ES-I3 (cell line): ENCODE measurements around the gene MAST4.

Experiments
- H3K36me3 ChIP-seq: 2 replicates; pipeline ENCODE4 v1.6.1; 2013; ENCODE audit warnings: mild to moderate bottlenecking, low read length, control low read depth, moderate library complexity; ENCODE audit not compliant: insufficient read depth
- H3K4me1 ChIP-seq: 2 replicates; pipeline ENCODE4 v1.6.1; 2013; ENCODE audit warnings: mild to moderate bottlenecking, control low read depth, low read length; ENCODE audit not compliant: insufficient read depth
- H3K9ac ChIP-seq: 2 replicates; pipeline ENCODE4 v1.6.1; 2013; ENCODE audit warnings: low read depth, mild to moderate bottlenecking, low read length, moderate library complexity
- H3K9me3 ChIP-seq: 2 replicates; pipeline ENCODE4 v1.6.1; 2013; ENCODE audit warnings: mild to moderate bottlenecking, low read length, moderate library complexity; ENCODE audit not compliant: control insufficient read depth, insufficient read depth

MAST4 gene

GRCh38 chr5:66617226-66617861 is 21.2 kb downstream of the MAST4 start:
- H3K4me1 ChIP-seq = peaks cover 9% of the 10 kb centered on the region; the same call in 1 of the 2 replicates
- H3K36me3 ChIP-seq = no peaks in the 10 kb centered on the region; the same call in 1 of the 2 replicates
- H3K9me3 ChIP-seq = no peaks in the 10 kb centered on the region
- no peak overlapping the region for H3K9ac ChIP-seq

DNA sequence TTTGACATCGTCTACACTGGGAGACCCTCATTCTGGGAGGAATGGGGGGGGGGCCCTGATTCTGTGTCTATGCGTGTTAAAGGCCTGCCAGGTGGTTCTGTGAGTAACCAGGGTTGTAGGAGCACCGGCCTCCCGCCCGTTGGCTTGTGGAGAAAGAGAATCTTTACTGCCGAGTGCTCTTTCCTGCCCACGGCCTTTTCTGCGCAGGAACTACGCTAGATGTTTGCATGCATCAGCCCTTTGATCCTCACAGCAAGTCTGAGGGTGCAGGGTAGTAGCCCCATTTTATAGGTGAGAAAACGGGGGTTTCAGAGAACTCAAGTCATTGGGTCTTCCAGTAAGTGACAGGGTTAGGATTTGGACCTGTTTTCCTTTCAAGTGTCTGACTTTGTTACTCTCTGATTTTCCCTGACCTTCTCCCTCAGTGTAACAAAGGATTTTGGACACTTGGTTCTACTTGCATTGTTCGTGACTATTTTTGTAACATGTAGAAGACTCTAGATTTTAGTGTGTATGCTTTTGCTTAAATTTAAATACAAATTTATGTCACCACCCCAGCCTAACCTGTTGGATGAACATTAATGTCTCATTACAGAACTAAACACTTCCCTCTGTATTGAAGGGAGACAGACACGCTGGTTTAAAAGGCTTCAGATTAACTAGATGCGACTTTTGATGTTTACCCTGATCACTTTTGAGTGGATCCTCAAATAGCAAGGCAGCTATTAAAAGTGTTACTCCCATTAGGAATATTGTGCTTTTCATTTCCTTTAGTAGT is 22.0 kb downstream of the MAST4 start:
- H3K4me1 ChIP-seq = peaks cover 9% of the 10 kb centered on the region; the same call in 1 of the 2 replicates
- H3K36me3 ChIP-seq = no peaks in the 10 kb centered on the region; the same call in 1 of the 2 replicates
- H3K9me3 ChIP-seq = no peaks in the 10 kb centered on the region
- H3K9ac ChIP-seq = no peak overlapping the region

DNA sequence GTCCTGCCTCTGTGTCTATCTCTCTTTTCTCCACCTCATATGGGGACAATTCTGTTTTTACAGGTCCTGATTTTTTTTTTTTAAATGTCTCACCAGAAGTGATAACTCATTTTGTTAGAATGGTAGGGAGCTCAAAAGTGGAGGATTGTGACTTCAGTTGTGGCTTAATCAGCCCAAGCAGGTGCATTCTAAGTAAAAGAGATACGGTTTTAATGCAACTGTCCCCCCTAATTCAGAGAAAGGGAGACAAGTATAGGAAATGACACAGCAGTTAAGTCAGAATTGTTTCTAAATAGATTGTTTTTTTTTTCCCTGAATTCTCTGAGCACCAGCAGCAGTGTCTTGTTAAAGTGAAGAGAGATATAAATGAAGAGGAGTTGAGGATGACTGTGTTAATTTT is 24.5 kb downstream of the MAST4 start:
- no peaks in the 10 kb centered on the region for H3K9me3 ChIP-seq
- no peaks in the 10 kb centered on the region; the same call in 1 of the 2 replicates for H3K36me3 ChIP-seq
- H3K9ac ChIP-seq = no peak overlapping the region
- peaks cover 9% of the 10 kb centered on the region; the same call in 1 of the 2 replicates for H3K4me1 ChIP-seq

- no peak overlapping the region for H3K9ac ChIP-seq
- H3K36me3 ChIP-seq = no peaks in the 10 kb centered on the region; the same call in 1 of the 2 replicates
- H3K9me3 ChIP-seq = no peaks in the 10 kb centered on the region
- H3K4me1 ChIP-seq = peaks cover 9% of the 10 kb centered on the region; the same call in 1 of the 2 replicates
These were observed 25.0 kb downstream of the MAST4 start for GRCh38 chr5:66621146-66621545.

- no peaks in the 10 kb centered on the region for H3K9me3 ChIP-seq
- H3K4me1 ChIP-seq = peaks cover 9% of the 10 kb centered on the region; the same call in 1 of the 2 replicates
- H3K36me3 ChIP-seq = no peaks in the 10 kb centered on the region; the same call in 1 of the 2 replicates
- H3K9ac ChIP-seq = no peak overlapping the region
These were observed 25.5 kb downstream of the MAST4 start for GRCh38 chr5:66621736-66622135.

DNA sequence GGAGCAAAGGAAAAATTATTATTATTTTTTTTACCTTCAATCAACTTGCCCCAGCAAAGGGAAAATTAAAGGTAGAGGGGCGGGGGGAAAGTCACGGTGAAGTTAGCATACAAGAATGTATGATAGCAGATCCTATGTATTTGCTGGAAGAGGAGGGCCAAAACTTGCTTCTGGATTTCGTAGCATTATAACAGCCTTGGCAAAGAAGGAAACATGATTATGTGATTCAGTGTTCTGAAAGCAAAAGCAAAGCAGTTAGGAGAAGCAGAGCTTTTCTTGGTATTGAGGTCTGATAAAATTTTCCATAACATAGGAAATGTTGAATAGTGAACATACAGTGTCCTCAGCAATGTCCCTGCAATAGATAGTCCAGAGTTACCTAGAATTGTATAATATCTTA is 32.4 kb downstream of the MAST4 start:
- H3K9me3 ChIP-seq = no peaks in the 10 kb centered on the region
- H3K36me3 ChIP-seq = no peaks in the 10 kb centered on the region
- no peak overlapping the region for H3K9ac ChIP-seq
- H3K4me1 ChIP-seq = 0 out of 2 replicates have a peak, but pooled peaks cover 1% of the 10 kb centered on the region

GRCh38 chr5:66629446-66629845 is 33.3 kb downstream of the MAST4 start:
- Histone ChIP-seq H3K9me3 (no peaks in the 10 kb centered on the region), H3K36me3 (no peaks in the 10 kb centered on the region), H3K9ac (no peak overlapping the region), H3K4me1 (0 out of 2 replicates have a peak, but pooled peaks cover 6% of the 10 kb centered on the region)

DNA sequence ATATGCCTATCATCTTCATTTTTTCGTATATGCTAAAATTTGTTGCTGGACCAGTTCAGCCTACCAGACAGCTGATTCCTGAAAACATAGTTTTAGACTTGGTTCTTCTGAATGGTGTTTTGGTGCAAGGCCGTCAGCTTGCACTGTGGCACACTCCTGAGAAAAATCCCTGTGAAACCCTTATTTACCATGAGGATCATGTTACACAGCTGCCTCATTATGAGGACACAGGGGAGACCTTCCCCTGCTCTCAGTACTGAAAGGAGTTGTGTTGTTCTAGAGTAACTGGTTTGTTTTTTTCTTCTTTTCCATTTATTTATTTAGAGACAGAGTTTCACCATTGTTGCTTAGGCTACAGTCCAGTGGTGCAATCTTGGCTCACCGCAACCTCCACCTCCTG is 37.6 kb downstream of the MAST4 start:
- Histone ChIP-seq H3K9me3 (no peaks in the 10 kb centered on the region), H3K9ac (no peak overlapping the region), H3K36me3 (no peaks in the 10 kb centered on the region), H3K4me1 (0 out of 2 replicates have a peak, but pooled peaks cover 6% of the 10 kb centered on the region)

- 0 out of 2 replicates have a peak, but pooled peaks cover 6% of the 10 kb centered on the region for H3K4me1 ChIP-seq
- H3K9me3 ChIP-seq = no peaks in the 10 kb centered on the region
These were observed 38.4 kb downstream of the MAST4 start for GRCh38 chr5:66634601-66635000.

DNA sequence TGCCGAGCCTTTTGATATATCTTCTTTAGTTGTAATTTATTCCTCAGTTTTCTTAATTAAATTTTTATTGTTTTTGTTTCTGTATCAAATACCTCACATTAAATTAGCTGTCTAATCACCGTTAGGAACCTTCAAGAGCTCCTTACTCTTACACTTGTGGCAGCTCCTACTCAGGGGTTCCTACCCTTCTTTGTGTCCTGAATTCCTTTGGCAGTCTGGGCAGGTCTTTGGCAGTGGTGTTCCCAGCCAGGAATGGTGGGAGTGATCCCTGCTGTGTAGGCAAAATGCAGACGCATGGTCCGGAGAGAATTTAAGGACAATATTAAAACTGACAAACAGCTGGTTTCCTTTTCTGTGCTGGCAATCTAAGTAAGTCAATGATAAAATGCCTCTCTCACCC is 41.8 kb downstream of the MAST4 start:
- Histone ChIP-seq H3K9me3 (no peaks in the 10 kb centered on the region), H3K9ac (no peak overlapping the region), H3K36me3 (no peaks in the 10 kb centered on the region), H3K4me1 (0 out of 2 replicates have a peak, but pooled peaks cover 6% of the 10 kb centered on the region)

More at GRCh38 chr5:66634601-66635000, 38.4 kb downstream of the MAST4 start:
- Histone ChIP-seq H3K36me3 (no peaks in the 10 kb centered on the region), H3K9ac (no peak overlapping the region)

GRCh38 chr5:66639037-66639436 is 42.8 kb downstream of the MAST4 start:
- Histone ChIP-seq H3K9ac (no peak overlapping the region), H3K4me1 (peaks cover 4% of the 10 kb centered on the region; the same call in 1 of the 2 replicates), H3K9me3 (no peaks in the 10 kb centered on the region), H3K36me3 (no peaks in the 10 kb centered on the region)

DNA sequence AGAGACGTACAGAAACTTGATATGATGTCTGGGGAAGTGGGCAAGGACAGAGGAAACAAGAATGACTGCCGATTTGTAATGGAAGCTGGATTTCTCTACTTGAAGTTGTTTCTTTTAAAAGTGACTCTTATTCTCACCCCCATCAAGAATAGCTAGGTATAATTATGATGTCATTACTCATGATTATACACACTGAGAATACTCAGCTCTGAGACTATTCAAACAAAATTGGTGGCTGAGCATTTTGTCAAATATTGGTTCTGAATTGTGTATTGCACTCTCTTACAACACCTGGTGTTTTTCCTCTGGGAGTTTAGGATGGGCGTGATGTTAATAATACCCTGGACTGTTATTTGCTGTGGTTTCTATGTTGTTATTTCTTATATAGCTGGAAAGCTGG is 46.3 kb downstream of the MAST4 start:
- peaks cover 4% of the 10 kb centered on the region; the same call in 1 of the 2 replicates for H3K4me1 ChIP-seq
- H3K36me3 ChIP-seq = no peaks in the 10 kb centered on the region
- no peaks in the 10 kb centered on the region for H3K9me3 ChIP-seq
- H3K9ac ChIP-seq = no peak overlapping the region

DNA sequence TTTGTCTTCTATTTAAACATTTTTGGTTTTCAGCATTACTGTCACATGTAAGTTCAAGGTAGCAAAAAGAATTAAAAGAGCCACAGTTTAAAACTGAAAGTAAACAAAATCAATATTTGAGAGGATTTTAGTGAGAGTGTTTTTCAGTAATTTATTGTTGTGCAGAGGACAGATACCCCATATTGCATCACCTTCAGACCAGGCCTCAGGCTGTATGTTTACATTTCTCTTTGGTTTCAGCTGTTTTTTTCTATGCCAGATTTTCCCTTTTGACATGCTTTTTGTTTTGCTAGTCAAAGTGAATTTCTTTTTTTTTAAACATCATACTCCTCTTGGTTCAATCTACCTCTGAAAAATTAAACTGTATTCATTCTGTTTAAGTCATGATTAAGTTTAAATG is 47.2 kb downstream of the MAST4 start:
- Histone ChIP-seq H3K9ac (no peak overlapping the region), H3K9me3 (no peaks in the 10 kb centered on the region), H3K36me3 (no peaks in the 10 kb centered on the region), H3K4me1 (peaks cover 4% of the 10 kb centered on the region; the same call in 1 of the 2 replicates)

GRCh38 chr5:66644111-66644510 is 47.9 kb downstream of the MAST4 start:
- H3K4me1 ChIP-seq = peaks cover 4% of the 10 kb centered on the region; the same call in 1 of the 2 replicates
- no peak overlapping the region for H3K9ac ChIP-seq
- H3K9me3 ChIP-seq = no peaks in the 10 kb centered on the region
- no peaks in the 10 kb centered on the region for H3K36me3 ChIP-seq
